Measurements from ENCODE around the gene RHEB.

GRCh38 chr7:151515276-151515565, 4.5 kb downstream of the RHEB start:
- TF ChIP-seq GATA2 (IDR thresholded peaks at IDR 0.05; ENCODE audit: low read depth, low read length) (no peak), GATA3 (IDR thresholded peaks at IDR 0.05; ENCODE audit: low read depth, low read length) (no peak)
